ENCODE results near the gene RAB40B. TPM values are rescaled to one million over a fixed set of nuclear protein-coding genes. Genes with fewer than 3 reads are reported as not detected.

RAB40B gene
- polyA plus RNA-seq, 1 of the 3 experiments (the other 2 are of a cell fraction) = 20.7 TPM

DNA sequence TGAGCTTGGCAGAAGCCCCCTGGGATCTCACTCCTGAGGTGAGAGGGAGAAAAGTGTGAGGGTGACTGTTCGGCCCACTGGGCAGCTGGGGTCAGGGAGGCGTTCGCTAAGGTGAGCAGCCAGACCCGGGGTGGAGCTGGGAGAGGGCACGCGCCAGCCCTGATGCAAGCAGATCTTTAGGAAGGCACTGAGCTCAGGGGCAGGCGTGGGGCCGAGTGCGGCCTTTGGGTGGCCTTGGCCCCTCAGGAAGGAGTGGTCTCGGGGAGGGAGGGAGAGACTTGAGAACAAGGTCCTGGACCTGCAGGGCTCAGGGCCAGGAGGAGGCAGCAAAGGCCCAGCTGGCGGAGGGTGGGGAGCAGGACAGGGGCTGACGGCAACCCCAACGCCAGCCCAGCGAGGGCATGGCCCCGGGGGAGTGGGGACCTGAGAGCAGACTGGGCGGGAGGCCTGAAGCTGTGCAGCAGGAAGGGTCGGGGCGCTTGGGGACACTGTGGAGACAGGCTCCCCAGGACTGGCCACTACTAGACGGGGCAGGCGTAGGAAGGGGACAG, 35.7 kb downstream of the RAB40B start:
- Histone ChIP-seq H2AFZ (ENCODE audit: low read depth) (no peak overlapping the region), H3K4me2 (no peak overlapping the region), H3K9me3 (no peaks in the 10 kb centered on the region), H4K20me1 (ENCODE audit: insufficient read depth) (no peaks in the 10 kb centered on the region), H3K79me2 (ENCODE audit: insufficient read depth) (no peaks in the 10 kb centered on the region), H3K27me3 (ENCODE audit: insufficient read depth) (no peaks in the 10 kb centered on the region), H3K9ac (no peak overlapping the region), H3K36me3 (replicated peaks in 1 of 2; ENCODE audit: control insufficient read depth in 1 of 2, insufficient read depth in 2 of 2, low read length in 1 of 2) (no peaks in the 10 kb centered on the region), H3K4me3 (ENCODE audit: low read depth in 2 of 2, low read length in 1 of 2) (no peak overlapping the region), H3F3A (replicated peaks; ENCODE audit: insufficient read depth) (peaks cover 4% of the 10 kb centered on the region), H3K4me1 (ENCODE audit: control insufficient read depth in 1 of 2, insufficient read depth in 2 of 2, low read depth in 1 of 2, low read length in 1 of 2) (peaks cover 0 to 2% of the 10 kb centered on the region in 2 experiments; a peak in 1 of 4 replicates), H3K27ac (ENCODE audit: low read depth in 2 of 2, low read length in 1 of 2) (no peak overlapping the region), H3K9me2 (no peaks in the 10 kb centered on the region)
- no peak for DNase-seq
- TF ChIP-seq TCF12 (IDR thresholded peaks at IDR 0.05) (no peak), NRF1 (IDR thresholded peaks at IDR 0.05; ENCODE audit: low read depth, low read length) (no peak), USF2 (IDR thresholded peaks at IDR 0.05; ENCODE audit: borderline replicate concordance, low read depth, low read length) (no peak), GABPA (IDR thresholded peaks at IDR 0.05; ENCODE audit: low read depth) (no peak), MAX (IDR thresholded peaks at IDR 0.05; ENCODE audit: low read depth) (no peak), RCOR1 (IDR thresholded peaks at IDR 0.05; ENCODE audit: low read length) (no peak)
- TF ChIP-seq, protein P1, sequence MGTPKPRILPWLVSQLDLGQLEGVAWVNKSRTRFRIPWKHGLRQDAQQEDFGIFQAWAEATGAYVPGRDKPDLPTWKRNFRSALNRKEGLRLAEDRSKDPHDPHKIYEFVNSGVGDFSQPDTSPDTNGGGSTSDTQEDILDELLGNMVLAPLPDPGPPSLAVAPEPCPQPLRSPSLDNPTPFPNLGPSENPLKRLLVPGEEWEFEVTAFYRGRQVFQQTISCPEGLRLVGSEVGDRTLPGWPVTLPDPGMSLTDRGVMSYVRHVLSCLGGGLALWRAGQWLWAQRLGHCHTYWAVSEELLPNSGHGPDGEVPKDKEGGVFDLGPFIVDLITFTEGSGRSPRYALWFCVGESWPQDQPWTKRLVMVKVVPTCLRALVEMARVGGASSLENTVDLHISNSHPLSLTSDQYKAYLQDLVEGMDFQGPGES (IDR thresholded peaks at IDR 0.05; ENCODE audit: low read depth, low read length) = no peak
- 92% methylated on average over 20 of the region's 20 CpGs for WGBS (ENCODE audit: low lambda C conversion rate)
- ChIA-PET POLR2A (no interaction called here), CTCF (interaction anchor here (0.8 to 1.2 kb wide), 2 partner anchors 18 to 113 kb away, joined by 4 to 5 read pairs; no protein-coding TSS in a partner anchor)

GRCh38 chr17:82661717-82662683, 36.5 kb downstream of the RAB40B start:
- H3K27me3 ChIP-seq (ENCODE audit: insufficient read depth) = no peaks in the 10 kb centered on the region
- H3K9ac ChIP-seq = no peak overlapping the region
- no peaks in the 10 kb centered on the region for H3K79me2 ChIP-seq (ENCODE audit: insufficient read depth)
- H3K4me2 ChIP-seq = no peak overlapping the region
- DNase-seq = no peak
- H3K4me3 ChIP-seq (ENCODE audit: low read depth in 2 of 2, low read length in 1 of 2) = no peak overlapping the region
- peaks cover 0 to 2% of the 10 kb centered on the region in 2 experiments; a peak in 1 of 4 replicates for H3K4me1 ChIP-seq (ENCODE audit: control insufficient read depth in 1 of 2, insufficient read depth in 2 of 2, low read depth in 1 of 2, low read length in 1 of 2)
- H3K9me2 ChIP-seq = no peaks in the 10 kb centered on the region
- no peak overlapping the region for H3K27ac ChIP-seq (ENCODE audit: low read depth in 2 of 2, low read length in 1 of 2)
- no peaks in the 10 kb centered on the region for H3K36me3 ChIP-seq (replicated peaks in 1 of 2; ENCODE audit: control insufficient read depth in 1 of 2, insufficient read depth in 2 of 2, low read length in 1 of 2)
- no peaks in the 10 kb centered on the region for H4K20me1 ChIP-seq (ENCODE audit: insufficient read depth)
- ChIA-PET POLR2A (interaction anchor here (0.7 kb wide), 1 partner anchor 27 kb away, joined by 3 read pairs; no protein-coding TSS in a partner anchor), CTCF (interaction anchor here (0.8 to 1.2 kb wide), 2 partner anchors 19 to 114 kb away, joined by 4 to 5 read pairs; no protein-coding TSS in a partner anchor)
- peaks cover 4% of the 10 kb centered on the region for H3F3A ChIP-seq (replicated peaks; ENCODE audit: insufficient read depth)
- H2AFZ ChIP-seq (ENCODE audit: low read depth) = no peak overlapping the region
- no peaks in the 10 kb centered on the region for H3K9me3 ChIP-seq
- WGBS (ENCODE audit: low lambda C conversion rate) = 87% methylated on average over 21 of the region's 31 CpGs
- TF ChIP-seq USF2 (IDR thresholded peaks at IDR 0.05; ENCODE audit: borderline replicate concordance, low read depth, low read length) (no peak), FOXJ3 (CRISPR knock-in tag; IDR thresholded peaks at IDR 0.05) (no peak), TEAD4 (IDR thresholded peaks at IDR 0.05; ENCODE audit: borderline replicate concordance, insufficient read depth) (no peak), RCOR1 (IDR thresholded peaks at IDR 0.05; ENCODE audit: low read length) (no peak), FOSL2 (IDR thresholded peaks at IDR 0.05; ENCODE audit: borderline replicate concordance, low read depth) (no peak), JUND (IDR thresholded peaks at IDR 0.05) (no peak), TCF12 (IDR thresholded peaks at IDR 0.05) (no peak), MEF2A (IDR thresholded peaks at IDR 0.05; ENCODE audit: borderline replicate concordance, low read depth) (no peak), RFX5 (IDR thresholded peaks at IDR 0.05; ENCODE audit: low read length) (no peak), TAF1 (IDR thresholded peaks at IDR 0.05; ENCODE audit: borderline replicate concordance, low read depth, low read length) (no peak), GATA2 (CRISPR knock-in tag; IDR thresholded peaks at IDR 0.05) (no peak), MXI1 (IDR thresholded peaks at IDR 0.05; ENCODE audit: low read depth, low read length) (no peak), RXRA (IDR thresholded peaks at IDR 0.05; ENCODE audit: borderline replicate concordance, low read depth) (no peak), RAD21 (IDR thresholded peaks at IDR 0.05; ENCODE audit: low read length) (no peak), YY1 (IDR thresholded peaks at IDR 0.05; ENCODE audit: low read depth) (no peak), MAX (IDR thresholded peaks at IDR 0.05; ENCODE audit: low read depth) (no peak)
- TF ChIP-seq, protein P2, sequence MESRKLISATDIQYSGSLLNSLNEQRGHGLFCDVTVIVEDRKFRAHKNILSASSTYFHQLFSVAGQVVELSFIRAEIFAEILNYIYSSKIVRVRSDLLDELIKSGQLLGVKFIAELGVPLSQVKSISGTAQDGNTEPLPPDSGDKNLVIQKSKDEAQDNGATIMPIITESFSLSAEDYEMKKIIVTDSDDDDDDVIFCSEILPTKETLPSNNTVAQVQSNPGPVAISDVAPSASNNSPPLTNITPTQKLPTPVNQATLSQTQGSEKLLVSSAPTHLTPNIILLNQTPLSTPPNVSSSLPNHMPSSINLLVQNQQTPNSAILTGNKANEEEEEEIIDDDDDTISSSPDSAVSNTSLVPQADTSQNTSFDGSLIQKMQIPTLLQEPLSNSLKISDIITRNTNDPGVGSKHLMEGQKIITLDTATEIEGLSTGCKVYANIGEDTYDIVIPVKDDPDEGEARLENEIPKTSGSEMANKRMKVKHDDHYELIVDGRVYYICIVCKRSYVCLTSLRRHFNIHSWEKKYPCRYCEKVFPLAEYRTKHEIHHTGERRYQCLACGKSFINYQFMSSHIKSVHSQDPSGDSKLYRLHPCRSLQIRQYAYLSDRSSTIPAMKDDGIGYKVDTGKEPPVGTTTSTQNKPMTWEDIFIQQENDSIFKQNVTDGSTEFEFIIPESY (IDR thresholded peaks at IDR 0.05; ENCODE audit: borderline replicate concordance, low read depth) = no peak
